ENCODE data around the gene OPCML.

DNA sequence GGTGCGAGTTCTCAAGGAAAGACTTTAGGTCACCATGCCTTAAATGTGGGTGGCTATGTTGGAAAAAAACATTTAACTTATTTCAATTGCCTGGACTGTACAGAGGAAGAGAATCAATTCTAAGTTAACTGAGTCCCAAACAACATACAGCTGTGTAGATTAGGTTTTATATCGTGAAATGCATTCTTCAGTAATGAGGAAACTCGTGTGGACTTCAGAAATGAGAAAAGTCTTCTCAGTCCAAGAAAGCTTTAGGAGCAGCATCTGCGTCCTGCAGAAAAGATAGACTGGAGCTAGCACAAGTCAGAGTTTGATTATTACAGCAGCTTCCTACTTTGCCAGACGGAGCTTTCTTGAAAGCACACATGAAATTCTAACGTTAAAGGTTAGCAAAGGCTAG is 673.0 kb downstream of the OPCML start:
- TF ChIP-seq CTCF (IDR thresholded peaks at IDR 0.05) (no peak), EP300 (IDR thresholded peaks at IDR 0.05) (no peak), POLR2A (IDR thresholded peaks at IDR 0.05; ENCODE audit: low read depth) (no peak), POLR2AphosphoS5 (IDR thresholded peaks at IDR 0.05) (no peak)

Measured in esophagus muscularis mucosa (tissue), 4 donors.